Measurements from ENCODE around the gene GTPBP4.

GTPBP4 gene

DNA sequence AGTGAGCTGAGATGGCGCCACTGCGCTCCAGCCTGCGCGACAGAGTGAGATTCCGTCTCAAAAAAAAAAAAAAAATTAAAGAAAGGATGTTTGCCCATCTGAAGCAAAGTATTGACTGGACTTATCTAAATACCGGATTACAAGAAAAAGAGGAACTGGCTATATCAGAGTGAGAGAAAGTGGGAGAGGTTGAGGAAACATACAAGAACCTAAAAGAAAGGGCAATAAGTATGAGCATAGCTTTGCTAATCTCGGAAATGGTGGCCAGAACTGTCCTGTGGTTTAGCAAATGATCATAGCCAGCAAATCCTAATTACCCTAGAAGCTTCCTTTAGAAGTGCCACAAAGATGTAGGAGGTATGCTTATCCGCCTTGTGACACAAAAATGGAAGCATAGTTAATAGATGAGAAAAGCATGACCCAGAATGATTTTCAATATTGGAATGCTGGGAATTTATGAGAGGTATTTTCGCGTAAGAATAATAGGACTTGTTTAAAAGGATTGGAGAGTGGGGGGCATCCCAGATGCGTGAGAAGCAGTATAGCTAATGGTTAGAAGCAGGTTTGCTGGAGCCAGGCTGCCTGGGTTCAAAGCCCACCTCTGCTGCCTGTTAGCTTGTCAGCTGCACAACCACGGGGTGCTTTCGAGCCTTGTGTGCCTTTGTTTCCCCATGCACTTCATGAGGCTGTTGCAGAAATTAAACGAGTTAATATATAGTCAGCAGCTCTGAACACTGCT, 1.2 kb upstream of the GTPBP4 start:
- H3K9ac ChIP-seq (ENCODE audit: low read length) = peak overlapping the region; percentile 90
- no peaks in the 10 kb centered on the region for H3F3A ChIP-seq (ENCODE audit: insufficient read depth, low read length)
- no peak overlapping the region for H2AFZ ChIP-seq (ENCODE audit: low read length)
- no peaks in the 10 kb centered on the region for H3K9me2 ChIP-seq (ENCODE audit: low read depth, low read length)
- no peaks in the 10 kb centered on the region for H3K27me3 ChIP-seq (ENCODE audit: insufficient read depth, low read length)
- H3K4me3 ChIP-seq (ENCODE audit: low read depth, low read length, poor library complexity, severe bottlenecking) = peak overlapping the region; percentile 92
- no peaks in the 10 kb centered on the region for H4K20me1 ChIP-seq (ENCODE audit: insufficient read depth, low read length)
- no peaks in the 10 kb centered on the region for H3K9me3 ChIP-seq (ENCODE audit: low read length)
- H3K36me3 ChIP-seq (ENCODE audit: insufficient read depth, low read length) = peaks cover 23% of the 10 kb centered on the region
- H3K4me1 ChIP-seq (ENCODE audit: insufficient read depth, low read length, severe bottlenecking) = peaks cover 33% of the 10 kb centered on the region
- peak overlapping the region; percentile 92 for H3K4me2 ChIP-seq (ENCODE audit: low read length)
- peaks cover 36% of the 10 kb centered on the region for H3K79me2 ChIP-seq (ENCODE audit: insufficient read depth, low read length)
- peak overlapping the region; percentile 41 for H3K27ac ChIP-seq (ENCODE audit: low read depth, low read length, poor library complexity, severe bottlenecking)
- no peak for TF ChIP-seq EZH2 (IDR thresholded peaks at IDR 0.05; ENCODE audit: borderline replicate concordance, low read length)

DNA sequence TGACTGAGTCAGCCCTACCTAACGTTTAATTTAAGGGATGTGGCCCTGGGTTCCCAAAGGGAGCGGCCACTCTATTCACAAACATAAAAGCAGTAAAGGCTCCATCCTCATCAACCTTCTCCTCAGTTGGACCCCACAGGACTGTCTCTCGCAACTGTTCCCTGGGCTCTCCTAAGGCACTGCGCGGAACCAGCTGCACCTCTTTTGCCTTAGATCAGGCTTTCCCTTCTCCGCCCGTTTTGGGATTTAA, 689 bp upstream of the GTPBP4 start:
- peak overlapping the region; percentile 90 for H3K9ac ChIP-seq (ENCODE audit: low read length)
- peaks cover 40% of the 10 kb centered on the region for H3K79me2 ChIP-seq (ENCODE audit: insufficient read depth, low read length)
- H3K9me2 ChIP-seq (ENCODE audit: low read depth, low read length) = no peaks in the 10 kb centered on the region
- H3K4me3 ChIP-seq (ENCODE audit: low read depth, low read length, poor library complexity, severe bottlenecking) = peak overlapping the region; percentile 92
- no peaks in the 10 kb centered on the region for H4K20me1 ChIP-seq (ENCODE audit: insufficient read depth, low read length)
- no peaks in the 10 kb centered on the region for H3F3A ChIP-seq (ENCODE audit: insufficient read depth, low read length)
- peaks cover 33% of the 10 kb centered on the region for H3K4me1 ChIP-seq (ENCODE audit: insufficient read depth, low read length, severe bottlenecking)
- no peaks in the 10 kb centered on the region for H3K27me3 ChIP-seq (ENCODE audit: insufficient read depth, low read length)
- H3K27ac ChIP-seq (ENCODE audit: low read depth, low read length, poor library complexity, severe bottlenecking) = peak overlapping the region; percentile 41
- peaks cover 27% of the 10 kb centered on the region for H3K36me3 ChIP-seq (ENCODE audit: insufficient read depth, low read length)
- peak overlapping the region; percentile 92 for H3K4me2 ChIP-seq (ENCODE audit: low read length)
- TF ChIP-seq CTCF (IDR thresholded peaks at IDR 0.05; ENCODE audit: low read length) = no peak
- no peak for TF ChIP-seq EZH2 (IDR thresholded peaks at IDR 0.05; ENCODE audit: borderline replicate concordance, low read length)
- no peak overlapping the region for H2AFZ ChIP-seq (ENCODE audit: low read length)
- no peaks in the 10 kb centered on the region for H3K9me3 ChIP-seq (ENCODE audit: low read length)

DNA sequence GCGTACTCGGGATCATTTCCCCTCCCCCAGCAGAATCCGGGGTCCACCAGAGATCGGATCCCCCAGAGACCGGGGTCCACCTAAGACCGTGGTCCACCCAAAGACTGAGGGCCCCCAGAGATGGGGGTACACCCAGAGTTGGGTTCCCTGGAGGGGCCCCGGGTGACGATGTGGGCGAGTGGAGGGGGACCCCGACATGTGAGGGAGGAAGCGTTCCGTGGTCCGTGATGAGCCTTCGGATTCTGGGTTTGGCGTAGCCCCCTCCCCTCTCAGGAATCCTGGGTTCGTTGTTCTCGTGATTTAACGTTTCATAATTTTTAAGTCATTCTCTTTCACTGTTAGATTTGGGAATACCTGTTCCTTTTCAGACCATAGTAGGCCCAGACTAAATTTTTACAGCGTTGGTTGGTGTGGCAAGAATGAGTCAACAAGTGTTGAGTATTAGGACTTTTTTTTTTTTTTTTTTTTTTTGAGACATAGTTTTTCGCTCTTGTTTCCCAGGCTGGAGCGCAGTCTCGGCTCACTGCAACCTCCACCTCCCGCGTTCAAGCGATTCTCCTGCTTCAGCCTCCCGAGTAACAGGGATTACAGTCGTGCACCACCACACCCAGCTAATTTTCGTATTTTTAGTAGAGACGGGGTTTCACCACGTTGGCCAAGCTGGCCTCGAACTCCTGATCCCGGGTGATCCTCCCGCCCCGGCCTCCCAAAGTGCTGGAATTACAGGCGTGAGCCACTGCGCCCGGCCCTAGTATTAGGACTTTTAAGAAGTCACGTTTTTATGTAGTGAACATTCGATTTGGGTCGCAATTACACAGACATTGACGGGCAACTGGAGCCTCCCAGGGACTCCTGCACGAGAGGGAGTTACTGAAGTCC, 672 bp downstream of the GTPBP4 start:
- peak overlapping the region; percentile 80 for H3K4me2 ChIP-seq (ENCODE audit: low read length)
- H3K9ac ChIP-seq (ENCODE audit: low read length) = peak overlapping the region; percentile 90
- H3K27ac ChIP-seq (ENCODE audit: low read depth, low read length, poor library complexity, severe bottlenecking) = peak overlapping the region; percentile 4
- peak overlapping the region; percentile 92 for H3K4me3 ChIP-seq (ENCODE audit: low read depth, low read length, poor library complexity, severe bottlenecking)
- H3K9me3 ChIP-seq (ENCODE audit: low read length) = no peaks in the 10 kb centered on the region
- H3K4me1 ChIP-seq (ENCODE audit: insufficient read depth, low read length, severe bottlenecking) = peaks cover 33% of the 10 kb centered on the region
- H4K20me1 ChIP-seq (ENCODE audit: insufficient read depth, low read length) = no peaks in the 10 kb centered on the region
- no peak for TF ChIP-seq CTCF (IDR thresholded peaks at IDR 0.05; ENCODE audit: low read length)
- no peak for TF ChIP-seq EZH2 (IDR thresholded peaks at IDR 0.05; ENCODE audit: borderline replicate concordance, low read length)
- no peaks in the 10 kb centered on the region for H3K9me2 ChIP-seq (ENCODE audit: low read depth, low read length)
- H3K79me2 ChIP-seq (ENCODE audit: insufficient read depth, low read length) = peaks cover 47% of the 10 kb centered on the region
- peaks cover 41% of the 10 kb centered on the region for H3K36me3 ChIP-seq (ENCODE audit: insufficient read depth, low read length)
- H2AFZ ChIP-seq (ENCODE audit: low read length) = no peak overlapping the region
- no peaks in the 10 kb centered on the region for H3K27me3 ChIP-seq (ENCODE audit: insufficient read depth, low read length)
- H3F3A ChIP-seq (ENCODE audit: insufficient read depth, low read length) = no peaks in the 10 kb centered on the region
